Measurements from ENCODE around the gene ARID4A. TPM values are rescaled to one million over a fixed set of nuclear protein-coding genes. Genes with fewer than 3 reads are reported as not detected.

Gene ARID4A
- total RNA-seq, 1 experiment from 2014 or later = 24.9 TPM

DNA sequence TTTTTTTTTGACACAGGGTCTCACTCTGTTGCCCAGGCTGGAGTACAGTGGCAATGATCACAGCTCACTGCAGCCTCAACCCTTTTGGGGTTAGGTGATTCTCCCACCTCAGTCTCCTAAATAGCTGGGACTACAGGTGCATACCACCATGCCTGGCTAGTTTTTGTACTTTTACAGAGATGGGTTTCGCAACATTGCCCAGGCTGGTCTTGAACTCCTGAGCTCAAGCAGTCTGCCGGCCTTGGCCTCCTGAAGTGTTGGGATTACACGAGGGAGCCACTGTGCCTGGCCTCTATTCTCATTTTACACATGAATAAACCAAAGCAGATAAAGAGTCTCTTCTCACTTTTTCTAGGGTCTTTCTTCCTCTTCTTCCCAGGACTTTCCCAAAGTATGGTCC, 100.5 kb downstream of the ARID4A start:
- TF ChIP-seq EZH2 (IDR thresholded peaks at IDR 0.05; ENCODE audit: borderline replicate concordance, low read depth, low read length, poor library complexity, severe bottlenecking) = no peak
- TF ChIP-seq, protein P1, sequence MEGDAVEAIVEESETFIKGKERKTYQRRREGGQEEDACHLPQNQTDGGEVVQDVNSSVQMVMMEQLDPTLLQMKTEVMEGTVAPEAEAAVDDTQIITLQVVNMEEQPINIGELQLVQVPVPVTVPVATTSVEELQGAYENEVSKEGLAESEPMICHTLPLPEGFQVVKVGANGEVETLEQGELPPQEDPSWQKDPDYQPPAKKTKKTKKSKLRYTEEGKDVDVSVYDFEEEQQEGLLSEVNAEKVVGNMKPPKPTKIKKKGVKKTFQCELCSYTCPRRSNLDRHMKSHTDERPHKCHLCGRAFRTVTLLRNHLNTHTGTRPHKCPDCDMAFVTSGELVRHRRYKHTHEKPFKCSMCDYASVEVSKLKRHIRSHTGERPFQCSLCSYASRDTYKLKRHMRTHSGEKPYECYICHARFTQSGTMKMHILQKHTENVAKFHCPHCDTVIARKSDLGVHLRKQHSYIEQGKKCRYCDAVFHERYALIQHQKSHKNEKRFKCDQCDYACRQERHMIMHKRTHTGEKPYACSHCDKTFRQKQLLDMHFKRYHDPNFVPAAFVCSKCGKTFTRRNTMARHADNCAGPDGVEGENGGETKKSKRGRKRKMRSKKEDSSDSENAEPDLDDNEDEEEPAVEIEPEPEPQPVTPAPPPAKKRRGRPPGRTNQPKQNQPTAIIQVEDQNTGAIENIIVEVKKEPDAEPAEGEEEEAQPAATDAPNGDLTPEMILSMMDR (conservative IDR thresholded peaks at IDR 0.05; ENCODE audit: low read depth, low read length) = no peak
- Histone ChIP-seq H3K27ac (ENCODE audit: low read depth, low read length, poor library complexity, severe bottlenecking) (no peak overlapping the region), H3K4me3 (ENCODE audit: low read depth, low read length, poor library complexity, severe bottlenecking) (no peak overlapping the region), H3K4me1 (ENCODE audit: insufficient read depth, low read length, poor library complexity, severe bottlenecking) (no peaks in the 10 kb centered on the region), H3K27me3 (replicated peaks; ENCODE audit: insufficient read depth, low read depth, low read length, poor library complexity) (no peaks in the 10 kb centered on the region), H3K36me3 (ENCODE audit: insufficient read depth, low read length, poor library complexity, severe bottlenecking) (no peaks in the 10 kb centered on the region), H3K9me3 (ENCODE audit: low read depth, low read length, poor library complexity, severe bottlenecking) (no peaks in the 10 kb centered on the region)
- intact Hi-C loops (cut with micrococcal nuclease; ENCODE audit: unreplicated experiment) = loop anchor here (5.0 kb wide), 1 partner anchor 292 kb away; no protein-coding TSS in a partner anchor
- ChIA-PET CTCF (no interaction called here), POLR2A (ENCODE audit: low non-redundant PET) (no interaction called here)
- no peak for DNase-seq (ENCODE audit: low spot score)
- BruUV-seq (replicated peaks) = no TSS peak

DNA sequence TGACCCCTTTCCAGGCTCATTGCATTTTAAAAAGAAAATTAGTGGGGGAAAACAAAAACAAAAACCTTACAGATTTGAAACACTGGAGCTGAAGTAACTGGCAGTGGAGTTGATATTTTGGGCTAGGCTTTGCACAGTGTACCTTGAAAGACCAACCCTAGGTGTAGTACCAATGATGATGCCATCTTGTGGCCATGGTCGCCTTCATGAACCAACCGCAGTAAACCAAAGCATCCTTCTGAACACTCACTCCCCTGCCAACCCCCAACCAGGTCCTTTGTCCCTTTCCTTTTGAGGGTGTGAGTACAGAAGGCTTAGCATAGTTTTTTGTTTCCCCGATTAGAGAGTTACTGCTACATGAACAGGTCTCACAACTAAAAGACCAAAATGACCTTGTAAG, 103.2 kb downstream of the ARID4A start:
- intact Hi-C loops (cut with micrococcal nuclease; ENCODE audit: unreplicated experiment) = no loop called here

DNA sequence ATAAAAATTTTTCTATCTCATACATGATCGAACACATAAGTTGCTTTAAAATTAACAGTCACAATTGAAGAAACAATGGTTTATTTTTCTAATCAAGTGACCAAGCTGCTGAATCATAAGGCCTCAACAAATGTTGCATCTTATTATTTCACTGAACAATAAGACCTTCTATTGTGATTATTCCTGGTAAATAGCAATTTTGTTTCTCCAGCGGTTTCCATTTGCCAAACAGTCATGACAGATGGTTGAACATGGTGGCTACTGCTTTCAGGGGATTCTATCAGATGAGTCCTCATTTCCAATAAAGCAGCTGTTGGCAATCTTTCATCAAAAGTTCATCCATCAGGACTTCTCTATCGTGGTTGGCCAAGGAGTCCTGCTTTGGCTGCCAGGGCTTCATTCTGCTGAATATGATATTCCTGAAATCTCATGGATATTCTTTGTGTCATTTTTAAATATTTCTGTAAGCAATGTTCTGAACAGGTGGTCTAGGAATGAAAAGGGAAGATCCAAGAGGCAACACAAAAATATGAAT, 110.4 kb downstream of the ARID4A start:
- CTCF ChIA-PET = no interaction called here
- DNase-seq (ENCODE audit: low spot score) = no peak
- Histone ChIP-seq H3K27ac (ENCODE audit: low read depth, low read length, poor library complexity, severe bottlenecking) (no peak overlapping the region), H3K27me3 (replicated peaks; ENCODE audit: insufficient read depth, low read depth, low read length, poor library complexity) (no peaks in the 10 kb centered on the region), H3K4me3 (ENCODE audit: low read depth, low read length, poor library complexity, severe bottlenecking) (no peak overlapping the region), H3K4me1 (ENCODE audit: insufficient read depth, low read length, poor library complexity, severe bottlenecking) (no peaks in the 10 kb centered on the region), H3K36me3 (ENCODE audit: insufficient read depth, low read length, poor library complexity, severe bottlenecking) (peaks cover 48% of the 10 kb centered on the region), H3K9me3 (ENCODE audit: low read depth, low read length, poor library complexity, severe bottlenecking) (no peaks in the 10 kb centered on the region)
- TF ChIP-seq, protein P1 (conservative IDR thresholded peaks at IDR 0.05; ENCODE audit: low read depth, low read length) = no peak
- no peak for TF ChIP-seq EZH2 (IDR thresholded peaks at IDR 0.05; ENCODE audit: borderline replicate concordance, low read depth, low read length, poor library complexity, severe bottlenecking)
- TSS peak; percentile 29 for BruUV-seq (replicated peaks)
- POLR2A ChIA-PET (ENCODE audit: low non-redundant PET) = no interaction called here
- intact Hi-C loops (cut with micrococcal nuclease; ENCODE audit: unreplicated experiment) = no loop called here

More for the DNA sequence above, 103.2 kb downstream of the ARID4A start:
- ChIA-PET POLR2A (ENCODE audit: low non-redundant PET) (no interaction called here), CTCF (interaction anchor here (0.7 kb wide), 1 partner anchor 627 kb away, joined by 5 read pairs; no protein-coding TSS in a partner anchor)
- Histone ChIP-seq H3K27ac (ENCODE audit: low read depth, low read length, poor library complexity, severe bottlenecking) (no peak overlapping the region), H3K4me3 (ENCODE audit: low read depth, low read length, poor library complexity, severe bottlenecking) (no peak overlapping the region), H3K9me3 (ENCODE audit: low read depth, low read length, poor library complexity, severe bottlenecking) (no peaks in the 10 kb centered on the region), H3K36me3 (ENCODE audit: insufficient read depth, low read length, poor library complexity, severe bottlenecking) (no peaks in the 10 kb centered on the region), H3K4me1 (ENCODE audit: insufficient read depth, low read length, poor library complexity, severe bottlenecking) (no peaks in the 10 kb centered on the region), H3K27me3 (replicated peaks; ENCODE audit: insufficient read depth, low read depth, low read length, poor library complexity) (no peaks in the 10 kb centered on the region)
- DNase-seq (ENCODE audit: low spot score) = peak; percentile 6
- TF ChIP-seq, protein P1 (conservative IDR thresholded peaks at IDR 0.05; ENCODE audit: low read depth, low read length) = peak; percentile 43
- TF ChIP-seq EZH2 (IDR thresholded peaks at IDR 0.05; ENCODE audit: borderline replicate concordance, low read depth, low read length, poor library complexity, severe bottlenecking) = no peak
- no TSS peak for BruUV-seq (replicated peaks)

Measured in A673 (cell line).